ENCODE results near the gene RHBDL3.

RHBDL3 gene

GRCh38 chr17:32276171-32276601 is 10.6 kb downstream of the RHBDL3 start:
- no peak overlapping the region for H3K4me3 ChIP-seq (ENCODE audit: low read length)
- no peak for TF ChIP-seq ZNF274 (IDR thresholded peaks at IDR 0.05; ENCODE audit: low read depth, low read length)

GRCh38 chr17:32277284-32277683 is 11.7 kb downstream of the RHBDL3 start:
- no peak for TF ChIP-seq ZNF274 (IDR thresholded peaks at IDR 0.05; ENCODE audit: low read depth, low read length)

GRCh38 chr17:32278815-32279214 is 13.2 kb downstream of the RHBDL3 start:
- no peak for TF ChIP-seq ZNF274 (IDR thresholded peaks at IDR 0.05; ENCODE audit: low read depth, low read length)
- no peak overlapping the region for H3K4me3 ChIP-seq (ENCODE audit: low read length)

More at GRCh38 chr17:32277284-32277683, 11.7 kb downstream of the RHBDL3 start:
- no peak overlapping the region for H3K4me3 ChIP-seq (ENCODE audit: low read length)

GRCh38 chr17:32279891-32280716 is 14.5 kb downstream of the RHBDL3 start:
- H3K4me3 ChIP-seq (ENCODE audit: low read length): no peak overlapping the region
- no peak for TF ChIP-seq ZNF274 (IDR thresholded peaks at IDR 0.05; ENCODE audit: low read depth, low read length)

- no peak for TF ChIP-seq ZNF274 (IDR thresholded peaks at IDR 0.05; ENCODE audit: low read depth, low read length)
- no peak overlapping the region for H3K4me3 ChIP-seq (ENCODE audit: low read length)
These were observed 15.4 kb downstream of the RHBDL3 start for GRCh38 chr17:32281011-32281451.

- TF ChIP-seq ZNF274 (IDR thresholded peaks at IDR 0.05; ENCODE audit: low read depth, low read length): no peak
- no peak overlapping the region for H3K4me3 ChIP-seq (ENCODE audit: low read length)
These were observed 18.1 kb downstream of the RHBDL3 start for GRCh38 chr17:32283745-32284201.

- H3K4me3 ChIP-seq (ENCODE audit: low read length): no peak overlapping the region
- TF ChIP-seq ZNF274 (IDR thresholded peaks at IDR 0.05; ENCODE audit: low read depth, low read length): no peak
These were observed 19.7 kb downstream of the RHBDL3 start for GRCh38 chr17:32285306-32285705.

- no peak for TF ChIP-seq ZNF274 (IDR thresholded peaks at IDR 0.05; ENCODE audit: low read depth, low read length)
- no peak overlapping the region for H3K4me3 ChIP-seq (ENCODE audit: low read length)
These were observed 20.3 kb downstream of the RHBDL3 start for GRCh38 chr17:32285746-32286517.

GRCh38 chr17:32286518-32286900 is 20.9 kb downstream of the RHBDL3 start:
- TF ChIP-seq ZNF274 (IDR thresholded peaks at IDR 0.05; ENCODE audit: low read depth, low read length): no peak
- no peak overlapping the region for H3K4me3 ChIP-seq (ENCODE audit: low read length)

GRCh38 chr17:32287804-32288511 is 22.3 kb downstream of the RHBDL3 start:
- TF ChIP-seq ZNF274 (IDR thresholded peaks at IDR 0.05; ENCODE audit: low read depth, low read length): no peak
- H3K4me3 ChIP-seq (ENCODE audit: low read length): no peak overlapping the region

- TF ChIP-seq ZNF274 (IDR thresholded peaks at IDR 0.05; ENCODE audit: low read depth, low read length): no peak
- H3K4me3 ChIP-seq (ENCODE audit: low read length): no peak overlapping the region
These were observed 23.0 kb downstream of the RHBDL3 start for GRCh38 chr17:32288615-32289014.

- no peak for TF ChIP-seq ZNF274 (IDR thresholded peaks at IDR 0.05; ENCODE audit: low read depth, low read length)
- no peak overlapping the region for H3K4me3 ChIP-seq (ENCODE audit: low read length)
These were observed 23.9 kb downstream of the RHBDL3 start for GRCh38 chr17:32289471-32290070.

GRCh38 chr17:32292094-32292493 is 26.5 kb downstream of the RHBDL3 start:
- no peak overlapping the region for H3K4me3 ChIP-seq (ENCODE audit: low read length)
- no peak for TF ChIP-seq ZNF274 (IDR thresholded peaks at IDR 0.05; ENCODE audit: low read depth, low read length)

- no peak for TF ChIP-seq ZNF274 (IDR thresholded peaks at IDR 0.05; ENCODE audit: low read depth, low read length)
- H3K4me3 ChIP-seq (ENCODE audit: low read length): no peak overlapping the region
These were observed 31.8 kb downstream of the RHBDL3 start for GRCh38 chr17:32297424-32297823.

Data from GM08714 (cell line).